PFSK-1 (cell line): Measurements from ENCODE around the gene PARD3B. TPM values are rescaled to one million over a fixed set of nuclear protein-coding genes. Genes with fewer than 3 reads are reported as not detected.

Experiments
- FOXP2 ChIP-seq: optimal IDR thresholded peaks from 2 replicates; pipeline ENCODE3; 2011; ENCODE audit warnings: borderline replicate concordance, control low read depth, inconsistent platforms; ENCODE audit not compliant: insufficient read depth; ENCODE audit errors: extremely low read length, extremely low read depth
- POLR2AphosphoS5 ChIP-seq: IDR thresholded peaks from 2 replicates; pipeline ENCODE4 v1.6.1; 2012; ENCODE audit warnings: low read depth, mild to moderate bottlenecking, control low read depth, low read length, moderate library complexity
- REST ChIP-seq, 2 experiments: IDR thresholded peaks; 2 replicates each; pipeline versions ENCODE4 v1.6.1 to v1.8.0; 2011 to 2012; ENCODE audit warnings: low read depth in 2 of 2, low read length in 2 of 2, control low read depth in 1 of 2, inconsistent platforms in 1 of 2, mild to moderate bottlenecking in 1 of 2, moderate library complexity in 1 of 2; ENCODE audit not compliant: insufficient read depth in 1 of 2
- SIN3A ChIP-seq: IDR thresholded peaks from 2 replicates; pipeline ENCODE4 v1.6.1; 2012; ENCODE audit warnings: mild to moderate bottlenecking, low read length, moderate library complexity, borderline replicate concordance; ENCODE audit not compliant: insufficient read depth
- TAF1 ChIP-seq: IDR thresholded peaks from 2 replicates; pipeline ENCODE4 v1.6.1; 2012; ENCODE audit warnings: low read length, control low read depth, borderline replicate concordance; ENCODE audit not compliant: insufficient read depth
- polyA plus RNA-seq: library from polyadenylated mRNA; unstranded; fragments of >200 nt; gene quantifications from one replicate; pipeline ENCODE4 v1.2.1, GENCODE V29; 2012; ENCODE audit warnings: low read depth, missing spikeins; ENCODE audit not compliant: insufficient read length

PARD3B gene
- 3.1 TPM for polyA plus RNA-seq

DNA sequence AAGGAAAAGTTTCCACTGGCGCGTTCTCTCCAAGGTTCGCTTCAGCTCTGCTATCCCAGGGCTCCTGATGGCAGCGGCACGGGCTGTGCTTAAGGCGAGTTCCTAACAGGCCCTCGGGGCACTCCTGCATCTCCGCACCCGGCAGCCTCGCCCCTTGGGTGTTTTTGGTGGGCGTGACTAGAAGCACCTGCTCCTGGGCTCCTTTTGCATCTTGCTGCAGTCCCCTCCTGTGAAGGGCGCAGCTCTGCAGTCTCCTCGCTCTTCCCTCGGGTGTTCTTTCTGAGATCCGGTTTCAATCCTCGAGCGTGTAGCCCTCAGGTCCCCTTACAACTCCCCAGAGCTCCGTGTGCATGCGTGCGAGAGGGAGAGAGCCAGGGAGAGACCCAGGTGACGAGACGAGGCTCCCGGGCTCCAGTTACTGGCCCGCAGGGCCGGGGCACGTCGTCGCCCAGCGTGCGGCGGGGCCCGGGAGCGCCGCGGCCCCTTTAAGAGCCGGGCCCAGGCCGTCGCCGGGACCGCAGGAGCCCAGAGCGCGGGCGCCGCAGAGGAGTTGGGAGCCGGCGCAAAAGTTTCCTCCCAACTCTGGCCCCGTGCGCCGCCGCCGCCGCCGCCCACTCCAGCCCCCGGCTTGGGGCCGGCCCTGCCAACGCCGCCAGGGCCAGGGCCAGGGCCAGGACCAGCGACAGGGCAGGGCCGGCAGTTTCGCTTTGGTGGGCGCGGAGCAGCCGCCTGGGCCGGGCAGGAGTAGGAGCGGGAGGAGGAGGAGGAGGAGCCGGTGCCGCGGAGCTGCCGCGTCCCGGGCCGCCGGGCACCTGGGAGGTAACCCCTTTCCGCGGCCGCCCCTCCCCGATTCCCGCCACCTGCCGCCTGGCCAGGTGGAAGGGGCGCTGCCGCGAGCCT lies at the start of gene PARD3B:
TSS of gene PARD3B (plus strand) at position 515 of the 900 bp plus-strand sequence. CDS start 525 bp downstream, outside the sequence.
- TF ChIP-seq REST (IDR thresholded peaks at IDR 0.05; ENCODE audit: insufficient read depth in 1 of 2, low read depth in 2 of 2, low read length in 2 of 2) (no peak), TAF1 (no peak), POLR2AphosphoS5 (no peak), FOXP2 (no peak), SIN3A (no peak)

GRCh38 chr2:204496779-204497178 lies 48.5 kb upstream of the PARD3B start:
- no peak for TF ChIP-seq POLR2AphosphoS5
- no peak for TF ChIP-seq FOXP2

GRCh38 chr2:204497855-204498254 lies 47.4 kb upstream of the PARD3B start:
- TF ChIP-seq REST (IDR thresholded peaks at IDR 0.05; ENCODE audit: insufficient read depth in 1 of 2, low read depth in 2 of 2, low read length in 2 of 2) (no peak), POLR2AphosphoS5 (no peak), FOXP2 (no peak), TAF1 (no peak), SIN3A (no peak)

DNA sequence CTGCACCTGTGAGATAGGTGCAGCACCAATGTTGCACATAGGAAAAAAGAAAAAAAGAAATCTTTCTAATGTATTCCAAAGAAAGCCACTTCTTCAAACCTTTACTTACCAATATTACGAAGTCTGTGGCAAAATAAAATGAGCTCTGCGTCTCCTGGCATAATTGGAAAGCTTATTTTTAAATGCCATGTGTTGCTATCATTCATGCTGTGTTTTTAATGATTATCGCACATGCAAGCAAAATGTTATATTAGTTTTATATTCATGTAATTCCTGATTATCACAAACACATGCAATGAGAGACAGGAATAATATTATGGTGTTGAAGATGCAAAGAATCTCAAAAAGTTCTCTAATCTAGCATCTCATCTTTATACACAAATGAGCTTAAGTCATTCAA lies 47.0 kb upstream of the PARD3B start:
- no peak for TF ChIP-seq REST (IDR thresholded peaks at IDR 0.05; ENCODE audit: insufficient read depth in 1 of 2, low read depth in 2 of 2, low read length in 2 of 2)
- no peak for TF ChIP-seq POLR2AphosphoS5
- no peak for TF ChIP-seq SIN3A
- TF ChIP-seq FOXP2 = no peak
- no peak for TF ChIP-seq TAF1

GRCh38 chr2:204503869-204504268 lies 41.4 kb upstream of the PARD3B start:
- TF ChIP-seq FOXP2 = no peak
- no peak for TF ChIP-seq POLR2AphosphoS5
- TF ChIP-seq TAF1 = no peak
- no peak for TF ChIP-seq REST (IDR thresholded peaks at IDR 0.05; ENCODE audit: insufficient read depth in 1 of 2, low read depth in 2 of 2, low read length in 2 of 2)
- no peak for TF ChIP-seq SIN3A
